GM23338 (cell line): ENCODE results near the gene ARHGEF39.

Experiments
- CREB1 ChIP-seq: fragments of 250-450 bp; sonication (Bioruptor Pico); IDR thresholded peaks from 2 replicates; pipeline ENCODE4 v1.5.0; 2020; ENCODE audit warnings: low read depth, mild to moderate bottlenecking, moderate library complexity
- EZH2 ChIP-seq: fragments of 200-600 bp; sonication (generic); IDR thresholded peaks from one replicate; pipeline ENCODE4 v1.8.0; 2017; ENCODE audit warnings: antibody characterized with exemption, mild to moderate bottlenecking, low read depth; ENCODE audit not compliant: unreplicated experiment
- EZH2phosphoT487 ChIP-seq: fragments of 200-600 bp; sonication (generic); IDR thresholded peaks from one replicate; pipeline ENCODE4 v1.8.1; 2018; ENCODE audit warnings: antibody characterized with exemption; ENCODE audit not compliant: unreplicated experiment
- JUNB ChIP-seq: IDR thresholded peaks from one replicate; pipeline ENCODE4 v1.6.1; 2016; ENCODE audit warnings: antibody characterized with exemption; ENCODE audit not compliant: unreplicated experiment
- POLR2AphosphoS5 ChIP-seq: IDR thresholded peaks from 2 replicates; pipeline ENCODE4 v1.6.1; 2016; ENCODE audit warnings: antibody characterized with exemption, low read depth
- TF ChIP-seq, protein P1 (sequence below), 2 experiments: fragments of 200-600 bp in 1 of 2; sonication (generic) in 1 of 2; conservative IDR thresholded peaks; 2 replicates each; pipeline versions ENCODE4 v1.5.1 to v1.6.1; 2016 to 2017; ENCODE audit warnings: antibody characterized with exemption in 2 of 2, low read depth in 2 of 2, mild to moderate bottlenecking in 2 of 2, moderate library complexity in 1 of 2
- TF ChIP-seq, protein P2 (sequence below): IDR thresholded peaks from one replicate; pipeline ENCODE4 v1.6.1; 2018; ENCODE audit warnings: antibody characterized with exemption; ENCODE audit not compliant: unreplicated experiment

DNA sequence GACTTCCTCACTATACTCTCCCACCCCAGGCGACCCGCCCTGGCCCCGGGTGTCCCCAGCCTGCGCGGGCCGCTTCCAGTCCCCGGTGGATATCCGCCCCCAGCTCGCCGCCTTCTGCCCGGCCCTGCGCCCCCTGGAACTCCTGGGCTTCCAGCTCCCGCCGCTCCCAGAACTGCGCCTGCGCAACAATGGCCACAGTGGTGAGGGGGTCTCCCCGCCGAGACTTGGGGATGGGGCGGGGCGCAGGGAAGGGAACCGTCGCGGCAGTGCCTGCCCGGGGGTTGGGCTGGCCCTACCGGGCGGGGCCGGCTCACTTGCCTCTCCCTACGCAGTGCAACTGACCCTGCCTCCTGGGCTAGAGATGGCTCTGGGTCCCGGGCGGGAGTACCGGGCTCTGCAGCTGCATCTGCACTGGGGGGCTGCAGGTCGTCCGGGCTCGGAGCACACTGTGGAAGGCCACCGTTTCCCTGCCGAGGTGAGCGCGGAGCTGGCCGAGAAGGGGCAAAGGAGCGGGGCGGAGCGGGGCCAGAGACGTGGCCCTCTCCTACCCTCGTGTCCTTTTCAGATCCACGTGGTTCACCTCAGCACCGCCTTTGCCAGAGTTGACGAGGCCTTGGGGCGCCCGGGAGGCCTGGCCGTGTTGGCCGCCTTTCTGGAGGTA lies 10.9 kb upstream of the ARHGEF39 start:
- TF ChIP-seq EZH2 (no peak), POLR2AphosphoS5 (peak; percentile 82), CREB1 (no peak), EZH2phosphoT487 (no peak), JUNB (no peak)
- TF ChIP-seq, protein P1, sequence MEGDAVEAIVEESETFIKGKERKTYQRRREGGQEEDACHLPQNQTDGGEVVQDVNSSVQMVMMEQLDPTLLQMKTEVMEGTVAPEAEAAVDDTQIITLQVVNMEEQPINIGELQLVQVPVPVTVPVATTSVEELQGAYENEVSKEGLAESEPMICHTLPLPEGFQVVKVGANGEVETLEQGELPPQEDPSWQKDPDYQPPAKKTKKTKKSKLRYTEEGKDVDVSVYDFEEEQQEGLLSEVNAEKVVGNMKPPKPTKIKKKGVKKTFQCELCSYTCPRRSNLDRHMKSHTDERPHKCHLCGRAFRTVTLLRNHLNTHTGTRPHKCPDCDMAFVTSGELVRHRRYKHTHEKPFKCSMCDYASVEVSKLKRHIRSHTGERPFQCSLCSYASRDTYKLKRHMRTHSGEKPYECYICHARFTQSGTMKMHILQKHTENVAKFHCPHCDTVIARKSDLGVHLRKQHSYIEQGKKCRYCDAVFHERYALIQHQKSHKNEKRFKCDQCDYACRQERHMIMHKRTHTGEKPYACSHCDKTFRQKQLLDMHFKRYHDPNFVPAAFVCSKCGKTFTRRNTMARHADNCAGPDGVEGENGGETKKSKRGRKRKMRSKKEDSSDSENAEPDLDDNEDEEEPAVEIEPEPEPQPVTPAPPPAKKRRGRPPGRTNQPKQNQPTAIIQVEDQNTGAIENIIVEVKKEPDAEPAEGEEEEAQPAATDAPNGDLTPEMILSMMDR (conservative IDR thresholded peaks at IDR 0.05; ENCODE audit: low read depth in 2 of 2) = peak in 1 of 2 experiments; percentile 40; a peak in 2 of 4 replicates
- TF ChIP-seq, protein P2, sequence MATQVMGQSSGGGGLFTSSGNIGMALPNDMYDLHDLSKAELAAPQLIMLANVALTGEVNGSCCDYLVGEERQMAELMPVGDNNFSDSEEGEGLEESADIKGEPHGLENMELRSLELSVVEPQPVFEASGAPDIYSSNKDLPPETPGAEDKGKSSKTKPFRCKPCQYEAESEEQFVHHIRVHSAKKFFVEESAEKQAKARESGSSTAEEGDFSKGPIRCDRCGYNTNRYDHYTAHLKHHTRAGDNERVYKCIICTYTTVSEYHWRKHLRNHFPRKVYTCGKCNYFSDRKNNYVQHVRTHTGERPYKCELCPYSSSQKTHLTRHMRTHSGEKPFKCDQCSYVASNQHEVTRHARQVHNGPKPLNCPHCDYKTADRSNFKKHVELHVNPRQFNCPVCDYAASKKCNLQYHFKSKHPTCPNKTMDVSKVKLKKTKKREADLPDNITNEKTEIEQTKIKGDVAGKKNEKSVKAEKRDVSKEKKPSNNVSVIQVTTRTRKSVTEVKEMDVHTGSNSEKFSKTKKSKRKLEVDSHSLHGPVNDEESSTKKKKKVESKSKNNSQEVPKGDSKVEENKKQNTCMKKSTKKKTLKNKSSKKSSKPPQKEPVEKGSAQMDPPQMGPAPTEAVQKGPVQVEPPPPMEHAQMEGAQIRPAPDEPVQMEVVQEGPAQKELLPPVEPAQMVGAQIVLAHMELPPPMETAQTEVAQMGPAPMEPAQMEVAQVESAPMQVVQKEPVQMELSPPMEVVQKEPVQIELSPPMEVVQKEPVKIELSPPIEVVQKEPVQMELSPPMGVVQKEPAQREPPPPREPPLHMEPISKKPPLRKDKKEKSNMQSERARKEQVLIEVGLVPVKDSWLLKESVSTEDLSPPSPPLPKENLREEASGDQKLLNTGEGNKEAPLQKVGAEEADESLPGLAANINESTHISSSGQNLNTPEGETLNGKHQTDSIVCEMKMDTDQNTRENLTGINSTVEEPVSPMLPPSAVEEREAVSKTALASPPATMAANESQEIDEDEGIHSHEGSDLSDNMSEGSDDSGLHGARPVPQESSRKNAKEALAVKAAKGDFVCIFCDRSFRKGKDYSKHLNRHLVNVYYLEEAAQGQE = no peak
